HG03108 (cell line): ENCODE measurements around the gene NT5C3B.
"Not testable (repeated sequence)": the region's sequence is repeated elsewhere in the genome, so short reads cannot be mapped to it uniquely, and the experiment has no call there.

Experiments
- ATAC-seq: cut with Tn5 transposase; IDR thresholded peaks from one replicate; pipeline ENCODE4 v1.9.1; 2021; ENCODE audit warnings: moderate library complexity; ENCODE audit not compliant: unreplicated experiment

NT5C3B gene

GRCh38 chr17:41835800-41836549 is at the start of gene NT5C3B:
TSS of gene NT5C3B (minus strand) at chr17:41836232. CDS start at chr17:41836193, 39 bp downstream.
- peak; percentile 65 for ATAC-seq

GRCh38 chr17:41885733-41886132 is 49.7 kb upstream of the NT5C3B start:
- no peak for ATAC-seq

GRCh38 chr17:41882756-41883155 is 46.7 kb upstream of the NT5C3B start:
- no peak for ATAC-seq

GRCh38 chr17:41880130-41880529 is 44.1 kb upstream of the NT5C3B start:
- ATAC-seq, result no peak

- ATAC-seq, result not testable (repeated sequence)
Measured at GRCh38 chr17:41874293-41874670, 38.2 kb upstream of the NT5C3B start.

- ATAC-seq, result no peak
Measured at GRCh38 chr17:41873559-41874292, 37.7 kb upstream of the NT5C3B start.

DNA sequence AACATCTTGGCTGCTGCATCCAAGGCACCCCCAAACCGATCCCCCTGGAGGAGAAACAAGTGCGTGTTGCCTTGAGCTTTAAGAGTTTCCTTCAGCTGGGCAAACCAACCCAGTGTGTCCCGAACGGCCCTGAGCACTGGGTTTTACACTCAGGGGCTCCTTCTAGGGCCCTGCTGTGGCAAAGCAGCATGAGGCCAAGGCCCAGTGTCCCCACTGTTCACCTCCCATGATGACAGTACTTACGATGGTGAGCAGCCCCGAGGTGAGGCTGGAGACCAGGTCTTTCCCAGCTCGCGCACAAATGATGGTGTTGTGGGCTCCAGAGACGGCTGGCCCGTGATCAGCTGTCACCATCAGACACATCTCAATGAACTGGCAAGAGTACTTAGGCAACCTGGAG is 35.8 kb upstream of the NT5C3B start:
- no peak for ATAC-seq

GRCh38 chr17:41870627-41871026 is 34.6 kb upstream of the NT5C3B start:
- ATAC-seq, result no peak

- ATAC-seq, result no peak
Measured at GRCh38 chr17:41870097-41870496, 34.1 kb upstream of the NT5C3B start.

GRCh38 chr17:41869426-41869825 is 33.4 kb upstream of the NT5C3B start:
- no peak for ATAC-seq

DNA sequence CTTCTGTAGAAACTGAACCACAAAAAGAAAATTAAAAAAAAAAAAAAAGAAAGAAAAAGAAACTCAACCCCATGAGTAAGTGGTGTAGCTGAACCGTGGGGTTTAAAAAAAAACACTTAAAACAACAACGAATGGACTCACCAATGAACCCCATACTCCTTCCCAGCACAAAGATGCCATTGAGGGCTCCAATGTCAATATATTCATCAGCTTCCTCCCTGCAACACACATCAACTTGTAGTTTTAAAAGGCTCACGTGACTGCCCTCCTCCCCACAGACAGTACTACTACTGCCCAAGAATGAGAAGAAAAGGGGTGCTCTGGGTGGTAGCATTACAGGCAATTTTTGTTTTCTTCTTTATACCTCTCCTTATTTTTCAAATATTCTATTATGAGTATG is 32.5 kb upstream of the NT5C3B start:
- ATAC-seq, result no peak

- ATAC-seq, result no peak
Measured at GRCh38 chr17:41865596-41865893, 29.5 kb upstream of the NT5C3B start.

- peak; percentile 91 for ATAC-seq
Measured at GRCh38 chr17:41864836-41865595, 29.0 kb upstream of the NT5C3B start, which contains the start of gene KLHL11. TSS of gene KLHL11 (minus strand) at chr17:41865423. CDS start at chr17:41865370, 53 bp downstream.

GRCh38 chr17:41864498-41864835 is 28.4 kb upstream of the NT5C3B start:
- ATAC-seq, result peak; percentile 11

DNA sequence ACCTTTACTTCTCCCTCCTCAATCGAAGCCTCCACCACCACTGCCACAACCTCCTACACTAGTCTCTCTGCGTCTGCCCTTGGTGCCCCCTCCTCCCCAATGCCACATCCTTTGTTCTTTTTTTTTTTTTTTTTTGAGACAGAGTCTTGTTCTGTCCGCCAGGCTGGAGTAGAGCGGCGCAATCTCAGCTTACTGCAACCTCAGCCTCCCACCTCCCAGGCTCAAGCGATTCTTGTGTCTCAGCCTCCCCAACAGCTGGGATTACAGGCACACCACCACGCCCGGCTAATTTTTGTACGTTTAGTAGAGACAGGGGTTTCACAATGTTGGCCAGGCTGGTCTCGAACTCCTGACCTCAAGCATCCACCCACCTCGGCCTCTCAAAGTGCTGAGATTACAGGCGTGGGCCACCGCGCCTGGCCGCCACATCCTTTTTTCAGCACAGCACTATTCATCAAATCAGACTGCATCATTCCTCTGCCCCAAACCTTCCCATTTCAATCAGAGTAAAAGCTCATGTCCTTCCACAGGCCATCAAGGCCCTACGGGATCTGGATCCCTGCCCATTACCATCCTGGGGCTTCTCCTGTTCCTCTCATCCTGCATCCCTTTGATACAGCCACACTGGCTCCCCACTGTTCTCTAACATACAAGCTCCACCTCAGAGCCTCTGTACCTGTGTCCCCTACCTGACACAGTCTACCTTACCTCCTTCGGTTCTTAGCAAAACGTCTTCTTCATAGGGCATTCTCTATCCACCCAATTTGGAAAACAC is 27.2 kb upstream of the NT5C3B start:
- no peak for ATAC-seq

DNA sequence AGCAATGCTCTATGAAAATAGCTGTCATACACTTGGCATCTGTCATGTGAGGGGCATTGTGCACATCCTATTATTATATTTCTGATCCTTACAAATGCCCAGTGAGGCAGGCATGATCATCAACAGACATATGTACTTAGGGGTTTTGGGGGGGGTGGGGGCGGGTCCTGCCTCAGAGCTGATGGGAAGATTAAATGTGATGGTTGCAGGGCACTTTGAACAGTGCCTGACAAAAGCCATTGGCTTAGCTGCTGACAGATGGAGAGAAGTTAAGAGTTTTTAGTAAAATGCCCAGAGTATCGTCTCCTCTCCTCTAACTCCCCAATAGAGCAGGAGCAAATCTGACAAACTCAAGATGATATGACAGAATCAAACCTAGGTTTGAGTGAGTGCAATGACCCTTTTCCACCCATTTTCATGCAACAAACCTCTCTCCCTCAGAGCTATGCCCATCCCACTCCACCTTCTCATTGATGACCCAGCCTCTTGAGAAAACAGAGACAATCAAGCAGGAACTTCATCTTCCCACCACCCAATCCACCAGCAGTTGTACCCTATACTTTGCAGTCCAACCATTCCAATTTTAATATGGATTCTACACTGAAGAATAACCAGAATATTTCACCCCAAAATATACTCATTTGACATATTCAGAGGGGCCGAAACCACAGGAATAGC is 24.4 kb upstream of the NT5C3B start:
- ATAC-seq, result no peak

DNA sequence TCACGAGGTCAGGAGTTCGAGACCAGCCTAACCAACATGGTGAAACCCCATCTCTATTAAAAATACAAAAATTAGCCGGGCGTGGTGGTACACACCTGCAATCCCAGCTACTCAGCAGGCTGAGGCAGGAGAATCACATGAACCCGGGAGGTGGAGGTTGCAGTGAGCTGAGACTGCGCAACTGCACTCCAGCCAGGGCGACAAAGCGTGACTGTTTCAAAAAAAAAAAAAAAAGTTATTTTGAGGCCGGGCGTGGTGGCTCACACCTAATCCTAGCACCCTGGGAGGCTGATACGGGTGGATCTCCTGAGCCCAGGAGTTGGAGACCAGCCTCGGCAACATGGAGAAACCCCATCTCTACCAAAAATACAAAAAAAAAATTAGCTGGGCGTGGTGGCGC is 15.3 kb upstream of the NT5C3B start:
- not testable (repeated sequence) for ATAC-seq

- ATAC-seq, result no peak
Measured at GRCh38 chr17:41849251-41849990, 13.4 kb upstream of the NT5C3B start.

DNA sequence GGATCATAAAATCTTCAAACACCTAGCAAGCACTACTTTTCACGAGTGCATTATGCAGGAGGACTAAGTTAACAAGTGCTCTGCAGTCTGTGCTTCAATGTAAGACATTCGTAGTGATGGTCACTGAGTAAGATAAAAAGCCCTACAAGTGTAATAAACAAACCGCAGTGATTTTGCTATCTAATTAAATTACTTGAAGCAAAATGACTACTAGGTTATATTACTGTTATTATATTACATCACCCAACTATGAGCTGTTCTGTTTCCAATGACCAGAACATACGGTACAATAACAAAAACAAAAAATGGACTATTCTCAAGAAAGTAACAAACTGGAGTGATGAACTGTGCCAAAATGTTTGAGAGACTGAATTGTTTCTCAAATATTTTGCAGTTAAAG is 12.8 kb upstream of the NT5C3B start:
- no peak for ATAC-seq

- ATAC-seq, result no peak
Measured at GRCh38 chr17:41844971-41845370, 8.9 kb upstream of the NT5C3B start.
